Right lobe of liver (tissue), 6 donors: ENCODE results near the gene CYP2W1. TPM values are rescaled to one million over a fixed set of nuclear protein-coding genes. Genes with fewer than 3 reads are reported as not detected.

Experiments
- ATAC-seq, 4 donors: fragments of 200-7000 bp; cut with Tn5 transposase; one replicate each; pipeline ENCODE4 v1.9.1; 2020; ENCODE audit warnings: mild to moderate bottlenecking in 4 of 4, moderate library complexity in 4 of 4
- DNase-seq, 3 donors: peaks; one replicate each; pipeline ENCODE4 v3.0.0-alpha.2; 2020
- H3K27ac ChIP-seq, 3 donors: fragments of 200-600 bp; one replicate each; pipeline ENCODE4 v1.8.0; 2022
- H3K27me3 ChIP-seq, 2 donors: fragments of 200-600 bp; one replicate each; pipeline ENCODE4 v1.8.0; 2022
- H3K36me3 ChIP-seq, 4 donors: fragments of 200-600 bp; sonication (generic) in 1 of 4; one replicate each; pipeline versions ENCODE4 v1.5.1 to v1.8.0; 2017 to 2022; ENCODE audit warnings: control low read depth in 1 of 4
- H3K4me1 ChIP-seq, 4 donors: fragments of 200-600 bp; sonication (generic) in 1 of 4; one replicate each; pipeline versions ENCODE4 v1.5.1 to v1.8.0; 2017 to 2022; ENCODE audit warnings: control low read depth in 1 of 4
- H3K4me3 ChIP-seq, 3 donors: fragments of 200-600 bp; one replicate each; pipeline ENCODE4 v1.8.0; 2022
- H3K9me3 ChIP-seq, 4 donors: fragments of 200-600 bp; sonication (generic) in 1 of 4; one replicate each; pipeline versions ENCODE4 v1.5.1 to v1.8.0; 2017 to 2022; ENCODE audit warnings: control low read depth in 1 of 4
- POLR2A ChIP-seq: fragments of 450-650 bp; IDR thresholded peaks from one replicate; pipeline ENCODE4 v1.6.1; 2017; ENCODE audit warnings: antibody characterized with exemption, mild to moderate bottlenecking
- WGBS: methylation state at CpG from one replicate; pipeline ENCODE4 v1.1.6; 2018; ENCODE audit warnings: low coverage, low lambda C conversion rate; ENCODE audit not compliant: insufficient coverage; ENCODE audit errors: missing lambda C conversion rate; 5-methylcytosine and 5-hydroxymethylcytosine counted together
- intact Hi-C, 2 donors: fragments of 100-400 bp; cut with DNase I; formaldehyde crosslinking; loops; one replicate each; pipeline versions ENCODE4 v1.11.2 to v1.14.1; 2022
- total RNA-seq, 6 experiments: library from RNA; depleted of rRNA in 2 of 6; stranded (reverse); fragments of >200 nt in 2 of 6; fragmentation: NEBNext Ultra II Directional in 3 of 6; extraction: Animal tissue kit (Norgen Biotek cat#: 25700) in 3 of 6; gene quantifications; one replicate each; pipeline versions ENCODE4 v1.1.0 to v1.2.4, GENCODE V29; 2016 to 2023
- TF ChIP-seq, protein P1 (sequence below), 4 donors: fragments of 200-600 bp in 3 of 4; fragments of 450-650 bp in 1 of 4; IDR thresholded peaks; one replicate each; pipeline versions ENCODE4 v1.5.1 to v1.8.0; 2016 to 2022; ENCODE audit warnings: antibody characterized with exemption in 4 of 4, mild to moderate bottlenecking in 2 of 4
- donor health status: DM: no; HTN: yes; CAD: no.
- donor health status: DM: no; HTN: no; CAD: no.
- donor health status: DM: no; HTN: no; CAD: no.
- donor health status: DM: no; HTN: yes; CAD: no.
- donor health status: DM: no; HTN: yes; CAD: no.

The CYP2W1 gene
- total RNA-seq, 6 experiments from 2014 or later, result not detected

DNA sequence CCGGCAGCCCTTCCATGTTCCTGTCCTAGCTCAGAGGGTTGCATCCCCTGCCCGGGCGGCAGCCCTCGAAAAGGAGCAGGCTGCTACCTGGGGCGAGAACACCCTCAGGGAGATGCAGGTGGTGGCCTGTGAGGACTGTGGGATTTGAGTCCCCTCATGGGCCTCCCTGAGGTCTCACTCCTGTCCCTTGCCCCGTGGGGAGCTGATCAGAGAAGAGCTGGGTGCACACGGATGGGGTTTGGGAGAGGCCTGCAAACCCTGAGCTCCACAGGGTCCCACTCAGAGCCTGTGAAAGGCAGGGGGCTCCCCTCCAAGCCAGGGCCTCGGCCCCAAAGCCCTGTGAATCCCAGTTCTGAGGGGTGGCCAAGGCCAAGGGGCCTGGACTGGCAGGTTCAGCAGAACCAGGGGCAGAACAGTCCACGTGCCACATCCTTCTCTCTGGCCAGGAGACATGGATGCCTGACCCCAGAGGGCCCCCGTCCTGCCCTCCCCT lies 424 bp upstream of the CYP2W1 start:
- no peak overlapping the region for H3K4me3 ChIP-seq
- intact Hi-C loops, result no loop called here
- H3K9me3 ChIP-seq, result no peaks in the 10 kb centered on the region
- ATAC-seq, result no peak
- no peaks in the 10 kb centered on the region for H3K36me3 ChIP-seq
- no peak for DNase-seq
- WGBS, result no CpG with 5 or more reads among the region's 10 CpGs
- H3K4me1 ChIP-seq, result peaks cover 0 to 5% (median 2%) of the 10 kb centered on the region in 4 donors
- H3K27me3 ChIP-seq, result no peaks in the 10 kb centered on the region
- no peak overlapping the region for H3K27ac ChIP-seq
- TF ChIP-seq, protein P1, sequence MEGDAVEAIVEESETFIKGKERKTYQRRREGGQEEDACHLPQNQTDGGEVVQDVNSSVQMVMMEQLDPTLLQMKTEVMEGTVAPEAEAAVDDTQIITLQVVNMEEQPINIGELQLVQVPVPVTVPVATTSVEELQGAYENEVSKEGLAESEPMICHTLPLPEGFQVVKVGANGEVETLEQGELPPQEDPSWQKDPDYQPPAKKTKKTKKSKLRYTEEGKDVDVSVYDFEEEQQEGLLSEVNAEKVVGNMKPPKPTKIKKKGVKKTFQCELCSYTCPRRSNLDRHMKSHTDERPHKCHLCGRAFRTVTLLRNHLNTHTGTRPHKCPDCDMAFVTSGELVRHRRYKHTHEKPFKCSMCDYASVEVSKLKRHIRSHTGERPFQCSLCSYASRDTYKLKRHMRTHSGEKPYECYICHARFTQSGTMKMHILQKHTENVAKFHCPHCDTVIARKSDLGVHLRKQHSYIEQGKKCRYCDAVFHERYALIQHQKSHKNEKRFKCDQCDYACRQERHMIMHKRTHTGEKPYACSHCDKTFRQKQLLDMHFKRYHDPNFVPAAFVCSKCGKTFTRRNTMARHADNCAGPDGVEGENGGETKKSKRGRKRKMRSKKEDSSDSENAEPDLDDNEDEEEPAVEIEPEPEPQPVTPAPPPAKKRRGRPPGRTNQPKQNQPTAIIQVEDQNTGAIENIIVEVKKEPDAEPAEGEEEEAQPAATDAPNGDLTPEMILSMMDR (IDR thresholded peaks at IDR 0.05), result no peak
- no peak for TF ChIP-seq POLR2A

DNA sequence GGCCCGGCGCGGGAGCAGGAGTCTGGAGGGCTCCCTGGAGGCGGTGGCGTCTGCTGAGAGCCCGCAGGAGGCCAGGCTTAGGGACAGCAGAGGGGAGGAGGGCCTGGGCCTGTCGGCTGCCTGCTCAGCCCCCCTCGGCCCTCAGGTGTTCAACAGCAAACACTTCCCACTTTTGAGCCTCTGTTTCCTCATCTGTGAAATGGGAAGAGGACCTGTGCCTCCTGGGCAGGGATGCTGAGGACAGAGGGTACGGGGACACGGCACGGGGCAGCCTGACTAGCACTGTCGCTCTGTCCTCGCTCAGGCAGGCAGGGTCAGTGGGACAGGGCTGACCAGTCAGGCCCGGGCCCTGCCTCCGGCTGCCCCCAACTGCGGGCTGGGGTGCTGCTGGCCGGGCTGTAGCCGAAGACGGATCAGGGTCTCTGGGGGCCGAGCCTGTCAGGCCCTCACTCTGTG lies 663 bp downstream of the CYP2W1 start:
- H3K27ac ChIP-seq, result no peak overlapping the region
- no peak overlapping the region for H3K4me3 ChIP-seq
- no peak for DNase-seq
- TF ChIP-seq POLR2A, result no peak
- TF ChIP-seq, protein P1 (IDR thresholded peaks at IDR 0.05), result no peak
- no peaks in the 10 kb centered on the region for H3K36me3 ChIP-seq
- H3K4me1 ChIP-seq, result no peaks in the 10 kb centered on the region
- no peak for ATAC-seq
- WGBS, result no CpG with 5 or more reads among the region's 20 CpGs
- intact Hi-C loops, result no loop called here
- H3K27me3 ChIP-seq, result no peaks in the 10 kb centered on the region
- H3K9me3 ChIP-seq, result no peaks in the 10 kb centered on the region

DNA sequence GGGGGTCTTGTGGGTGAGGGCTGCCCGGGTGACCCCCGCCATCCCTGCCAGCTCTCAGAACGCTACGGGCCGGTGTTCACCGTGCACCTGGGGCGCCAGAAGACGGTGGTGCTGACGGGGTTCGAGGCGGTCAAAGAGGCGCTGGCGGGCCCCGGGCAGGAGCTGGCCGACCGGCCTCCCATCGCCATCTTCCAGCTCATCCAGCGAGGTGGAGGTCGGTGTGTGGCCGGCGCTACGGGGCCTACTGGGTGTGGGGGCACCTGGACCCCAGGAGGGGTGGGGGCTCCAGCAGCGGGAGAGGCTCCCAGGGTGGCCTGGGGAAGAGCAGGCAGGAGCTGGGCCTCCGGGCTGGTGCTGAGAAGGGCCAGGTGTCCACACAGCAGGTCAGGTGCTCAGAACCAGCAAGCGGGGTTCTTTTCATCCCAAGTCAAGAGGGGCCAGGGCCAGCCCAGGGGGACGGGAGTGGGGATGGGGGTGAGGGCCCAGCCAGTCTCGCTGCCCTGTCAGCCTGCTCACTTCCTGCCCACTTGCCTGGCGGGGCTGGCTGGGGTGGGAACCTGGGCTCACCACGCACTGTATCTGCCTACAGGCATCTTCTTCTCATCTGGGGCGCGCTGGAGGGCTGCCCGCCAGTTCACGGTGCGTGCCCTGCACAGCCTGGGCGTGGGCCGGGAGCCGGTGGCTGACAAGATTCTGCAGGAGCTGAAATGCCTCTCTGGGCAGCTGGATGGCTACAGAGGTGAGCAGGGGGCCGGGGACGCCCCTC lies 1.6 kb downstream of the CYP2W1 start:
- H3K4me3 ChIP-seq, result no peak overlapping the region

DNA sequence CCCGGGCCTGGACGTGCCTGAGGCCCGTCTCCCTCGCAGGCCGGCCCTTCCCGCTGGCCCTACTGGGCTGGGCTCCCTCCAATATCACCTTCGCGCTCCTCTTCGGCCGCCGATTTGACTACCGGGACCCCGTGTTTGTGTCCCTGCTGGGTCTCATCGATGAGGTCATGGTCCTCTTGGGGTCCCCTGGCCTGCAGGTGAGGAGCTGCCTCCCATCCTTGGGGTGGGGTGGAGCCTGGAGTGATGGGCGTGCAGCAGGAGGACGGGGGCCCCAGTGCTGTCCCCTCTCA lies 2.1 kb downstream of the CYP2W1 start:
- DNase-seq (no peak), ATAC-seq (no peak)
- H3K4me1 ChIP-seq, result no peaks in the 10 kb centered on the region
- H3K27ac ChIP-seq, result no peak overlapping the region
- 98% methylated on average over 6 of the region's 16 CpGs for WGBS
- intact Hi-C loops, result no loop called here
- H3K4me3 ChIP-seq, result no peak overlapping the region
- TF ChIP-seq, protein P1 (IDR thresholded peaks at IDR 0.05), result no peak
- TF ChIP-seq POLR2A, result no peak
- no peaks in the 10 kb centered on the region for H3K27me3 ChIP-seq
- H3K36me3 ChIP-seq, result no peaks in the 10 kb centered on the region
- no peaks in the 10 kb centered on the region for H3K9me3 ChIP-seq

More for the DNA sequence above, 1.6 kb downstream of the CYP2W1 start:
- no peaks in the 10 kb centered on the region for H3K9me3 ChIP-seq
- no peaks in the 10 kb centered on the region for H3K36me3 ChIP-seq
- no peak overlapping the region for H3K27ac ChIP-seq
- ATAC-seq (no peak), DNase-seq (no peak)
- TF ChIP-seq, protein P1 (IDR thresholded peaks at IDR 0.05), result no peak
- no peak for TF ChIP-seq POLR2A
- H3K27me3 ChIP-seq, result no peaks in the 10 kb centered on the region
- WGBS, result 91% methylated on average over 4 of the region's 39 CpGs
- no peaks in the 10 kb centered on the region for H3K4me1 ChIP-seq
- intact Hi-C loops, result no loop called here
